Measurements from ENCODE around the gene HSPD1. TPM values are rescaled to one million over a fixed set of nuclear protein-coding genes. Genes with fewer than 3 reads are reported as not detected.

The HSPD1 gene
- total and polyA plus RNA-seq, 9 of the 15 experiments (the other 6 are each of a cell fraction or from before 2014, with no cell fraction given): 398 to 1,014 (median 622) TPM

DNA sequence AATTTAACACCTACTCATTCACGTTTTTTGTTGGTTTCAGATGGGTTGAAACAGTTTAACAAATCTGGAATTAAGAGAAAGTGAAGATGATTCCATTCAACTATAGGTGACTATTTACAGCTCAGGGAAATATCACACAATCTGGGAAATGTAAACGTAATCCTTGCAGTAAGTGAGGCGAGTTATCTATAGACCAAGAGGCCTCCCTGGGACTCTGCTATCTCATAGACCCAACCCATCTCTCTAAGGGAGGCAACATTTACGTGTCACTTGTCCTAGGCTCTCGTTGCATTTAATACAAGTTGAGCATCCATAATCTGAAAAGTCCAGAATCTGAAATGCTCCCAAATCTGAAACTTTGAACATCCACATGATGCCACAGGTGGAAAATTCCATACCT, 14.3 kb upstream of the HSPD1 start (continued):
- TF ChIP-seq, protein P1, sequence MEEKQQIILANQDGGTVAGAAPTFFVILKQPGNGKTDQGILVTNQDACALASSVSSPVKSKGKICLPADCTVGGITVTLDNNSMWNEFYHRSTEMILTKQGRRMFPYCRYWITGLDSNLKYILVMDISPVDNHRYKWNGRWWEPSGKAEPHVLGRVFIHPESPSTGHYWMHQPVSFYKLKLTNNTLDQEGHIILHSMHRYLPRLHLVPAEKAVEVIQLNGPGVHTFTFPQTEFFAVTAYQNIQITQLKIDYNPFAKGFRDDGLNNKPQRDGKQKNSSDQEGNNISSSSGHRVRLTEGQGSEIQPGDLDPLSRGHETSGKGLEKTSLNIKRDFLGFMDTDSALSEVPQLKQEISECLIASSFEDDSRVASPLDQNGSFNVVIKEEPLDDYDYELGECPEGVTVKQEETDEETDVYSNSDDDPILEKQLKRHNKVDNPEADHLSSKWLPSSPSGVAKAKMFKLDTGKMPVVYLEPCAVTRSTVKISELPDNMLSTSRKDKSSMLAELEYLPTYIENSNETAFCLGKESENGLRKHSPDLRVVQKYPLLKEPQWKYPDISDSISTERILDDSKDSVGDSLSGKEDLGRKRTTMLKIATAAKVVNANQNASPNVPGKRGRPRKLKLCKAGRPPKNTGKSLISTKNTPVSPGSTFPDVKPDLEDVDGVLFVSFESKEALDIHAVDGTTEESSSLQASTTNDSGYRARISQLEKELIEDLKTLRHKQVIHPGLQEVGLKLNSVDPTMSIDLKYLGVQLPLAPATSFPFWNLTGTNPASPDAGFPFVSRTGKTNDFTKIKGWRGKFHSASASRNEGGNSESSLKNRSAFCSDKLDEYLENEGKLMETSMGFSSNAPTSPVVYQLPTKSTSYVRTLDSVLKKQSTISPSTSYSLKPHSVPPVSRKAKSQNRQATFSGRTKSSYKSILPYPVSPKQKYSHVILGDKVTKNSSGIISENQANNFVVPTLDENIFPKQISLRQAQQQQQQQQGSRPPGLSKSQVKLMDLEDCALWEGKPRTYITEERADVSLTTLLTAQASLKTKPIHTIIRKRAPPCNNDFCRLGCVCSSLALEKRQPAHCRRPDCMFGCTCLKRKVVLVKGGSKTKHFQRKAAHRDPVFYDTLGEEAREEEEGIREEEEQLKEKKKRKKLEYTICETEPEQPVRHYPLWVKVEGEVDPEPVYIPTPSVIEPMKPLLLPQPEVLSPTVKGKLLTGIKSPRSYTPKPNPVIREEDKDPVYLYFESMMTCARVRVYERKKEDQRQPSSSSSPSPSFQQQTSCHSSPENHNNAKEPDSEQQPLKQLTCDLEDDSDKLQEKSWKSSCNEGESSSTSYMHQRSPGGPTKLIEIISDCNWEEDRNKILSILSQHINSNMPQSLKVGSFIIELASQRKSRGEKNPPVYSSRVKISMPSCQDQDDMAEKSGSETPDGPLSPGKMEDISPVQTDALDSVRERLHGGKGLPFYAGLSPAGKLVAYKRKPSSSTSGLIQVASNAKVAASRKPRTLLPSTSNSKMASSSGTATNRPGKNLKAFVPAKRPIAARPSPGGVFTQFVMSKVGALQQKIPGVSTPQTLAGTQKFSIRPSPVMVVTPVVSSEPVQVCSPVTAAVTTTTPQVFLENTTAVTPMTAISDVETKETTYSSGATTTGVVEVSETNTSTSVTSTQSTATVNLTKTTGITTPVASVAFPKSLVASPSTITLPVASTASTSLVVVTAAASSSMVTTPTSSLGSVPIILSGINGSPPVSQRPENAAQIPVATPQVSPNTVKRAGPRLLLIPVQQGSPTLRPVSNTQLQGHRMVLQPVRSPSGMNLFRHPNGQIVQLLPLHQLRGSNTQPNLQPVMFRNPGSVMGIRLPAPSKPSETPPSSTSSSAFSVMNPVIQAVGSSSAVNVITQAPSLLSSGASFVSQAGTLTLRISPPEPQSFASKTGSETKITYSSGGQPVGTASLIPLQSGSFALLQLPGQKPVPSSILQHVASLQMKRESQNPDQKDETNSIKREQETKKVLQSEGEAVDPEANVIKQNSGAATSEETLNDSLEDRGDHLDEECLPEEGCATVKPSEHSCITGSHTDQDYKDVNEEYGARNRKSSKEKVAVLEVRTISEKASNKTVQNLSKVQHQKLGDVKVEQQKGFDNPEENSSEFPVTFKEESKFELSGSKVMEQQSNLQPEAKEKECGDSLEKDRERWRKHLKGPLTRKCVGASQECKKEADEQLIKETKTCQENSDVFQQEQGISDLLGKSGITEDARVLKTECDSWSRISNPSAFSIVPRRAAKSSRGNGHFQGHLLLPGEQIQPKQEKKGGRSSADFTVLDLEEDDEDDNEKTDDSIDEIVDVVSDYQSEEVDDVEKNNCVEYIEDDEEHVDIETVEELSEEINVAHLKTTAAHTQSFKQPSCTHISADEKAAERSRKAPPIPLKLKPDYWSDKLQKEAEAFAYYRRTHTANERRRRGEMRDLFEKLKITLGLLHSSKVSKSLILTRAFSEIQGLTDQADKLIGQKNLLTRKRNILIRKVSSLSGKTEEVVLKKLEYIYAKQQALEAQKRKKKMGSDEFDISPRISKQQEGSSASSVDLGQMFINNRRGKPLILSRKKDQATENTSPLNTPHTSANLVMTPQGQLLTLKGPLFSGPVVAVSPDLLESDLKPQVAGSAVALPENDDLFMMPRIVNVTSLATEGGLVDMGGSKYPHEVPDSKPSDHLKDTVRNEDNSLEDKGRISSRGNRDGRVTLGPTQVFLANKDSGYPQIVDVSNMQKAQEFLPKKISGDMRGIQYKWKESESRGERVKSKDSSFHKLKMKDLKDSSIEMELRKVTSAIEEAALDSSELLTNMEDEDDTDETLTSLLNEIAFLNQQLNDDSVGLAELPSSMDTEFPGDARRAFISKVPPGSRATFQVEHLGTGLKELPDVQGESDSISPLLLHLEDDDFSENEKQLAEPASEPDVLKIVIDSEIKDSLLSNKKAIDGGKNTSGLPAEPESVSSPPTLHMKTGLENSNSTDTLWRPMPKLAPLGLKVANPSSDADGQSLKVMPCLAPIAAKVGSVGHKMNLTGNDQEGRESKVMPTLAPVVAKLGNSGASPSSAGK (IDR thresholded peaks at IDR 0.05): no peak
- TF ChIP-seq CBFA2T3 (IDR thresholded peaks at IDR 0.05): peak; percentile 42

Data from K562 (cell line).